Activated CD8-positive, alpha-beta T cell treated with anti-CD3 and anti-CD28 coated beads for 36 hours (primary cell): ENCODE data around the gene PROP1. TPM values are rescaled to one million over a fixed set of nuclear protein-coding genes. Genes with fewer than 3 reads are reported as not detected.
A peak's percentile ranks its signal among the peaks of the same experiment; 100 is the strongest.
"Not testable (repeated sequence)": the region's sequence is repeated elsewhere in the genome, so short reads cannot be mapped to it uniquely, and the experiment has no call there.

Experiments
- ATAC-seq: fragments of 200-7000 bp; cut with Tn5 transposase; one replicate; pipeline ENCODE4 v1.10.0; 2021; ENCODE audit warnings: mild to moderate bottlenecking, moderate library complexity
- CTCF ChIA-PET: fragments of 350-600 bp; sonication (Branson Sonifier 250); formaldehyde crosslinking; loops from one replicate; lab custom pipeline; 2021; ENCODE audit warnings: antibody characterized with exemption; lab: Charles Lee
- POLR2A ChIA-PET: fragments of 350-600 bp; sonication (Branson Sonifier 250); formaldehyde crosslinking; loops from one replicate; lab custom pipeline; 2021; ENCODE audit warnings: antibody characterized with exemption; lab: Charles Lee
- DNase-seq: peaks from one replicate; pipeline ENCODE4 v3.0.0-alpha.2; 2020
- H3K27ac Mint-ChIP-seq: one replicate; pipeline ENCODE4 v1.8.0; 2021; ENCODE audit warnings: mild to moderate bottlenecking, mixed read lengths
- H3K27me3 Mint-ChIP-seq: one replicate; pipeline ENCODE4 v1.8.0; 2021; ENCODE audit warnings: mixed read lengths
- H3K36me3 Mint-ChIP-seq: one replicate; pipeline ENCODE4 v1.8.0; 2021; ENCODE audit warnings: low read depth, mixed read lengths
- H3K4me1 Mint-ChIP-seq: one replicate; pipeline ENCODE4 v1.8.0; 2021; ENCODE audit warnings: low read depth, mixed read lengths
- H3K4me3 Mint-ChIP-seq: one replicate; pipeline ENCODE4 v1.8.0; 2021; ENCODE audit warnings: mild to moderate bottlenecking, moderate library complexity, mixed read lengths
- H3K9me3 Mint-ChIP-seq: one replicate; pipeline ENCODE4 v1.8.0; 2021; ENCODE audit warnings: mixed read lengths
- intact Hi-C: fragments of 100-400 bp; cut with micrococcal nuclease; formaldehyde crosslinking; loops from one replicate; pipeline ENCODE4 v1.10.0; 2022
- total RNA-seq, 2 experiments: library from RNA; stranded (reverse); gene quantifications; one replicate each; pipeline ENCODE4 v1.2.3, GENCODE V29; 2021

The PROP1 gene
- total RNA-seq, 2 experiments from 2014 or later, result not detected

GRCh38 chr5:177943805-177944736, 52.0 kb downstream of the PROP1 start:
- H3K4me1 Mint-ChIP-seq, intact Hi-C loops, H3K27me3 Mint-ChIP-seq, H3K36me3 Mint-ChIP-seq, POLR2A ChIA-PET, CTCF ChIA-PET, H3K9me3 Mint-ChIP-seq: not testable (repeated sequence)
- H3K4me3 Mint-ChIP-seq, result peak overlapping the region; percentile 75
- peak overlapping the region; percentile 34 for H3K27ac Mint-ChIP-seq
- ATAC-seq, result peak; percentile 71
- DNase-seq, result peak; percentile 68

DNA sequence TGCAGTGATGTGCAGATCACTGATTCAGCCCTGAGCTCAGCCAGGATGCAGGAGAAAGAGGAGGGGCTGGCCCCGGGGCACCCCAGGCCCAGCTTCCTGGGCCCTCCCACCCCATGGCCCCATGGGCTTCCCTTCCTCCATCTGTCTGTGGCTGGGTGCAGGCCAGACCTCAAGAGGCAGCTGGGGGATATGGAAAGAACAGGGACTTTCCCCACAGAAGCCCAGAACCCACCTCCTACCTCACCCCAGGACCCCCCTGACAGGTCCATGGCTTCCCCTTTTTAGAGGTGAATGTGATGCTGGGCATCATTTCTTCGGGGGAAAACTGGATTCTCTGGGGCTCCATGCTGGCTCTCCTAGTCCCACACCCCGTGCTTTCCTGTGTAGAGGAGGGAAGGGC, 53.1 kb downstream of the PROP1 start:
- H3K9me3 Mint-ChIP-seq, POLR2A ChIA-PET, H3K27me3 Mint-ChIP-seq, H3K4me3 Mint-ChIP-seq, intact Hi-C loops, DNase-seq, H3K27ac Mint-ChIP-seq, H3K36me3 Mint-ChIP-seq, CTCF ChIA-PET: not testable (repeated sequence)
- ATAC-seq, result peak; percentile 40
- H3K4me1 Mint-ChIP-seq, result peaks cover 16% of the 10 kb centered on the region

Other genes with a start within 250 kb of the PROP1 start
- 10 to 100 TPM; 56.9 to 65.4 TPM for gene FAM153A, start 213.3 kb downstream of the PROP1 start, total RNA-seq
- 10 to 100 TPM; 33.2 to 33.4 TPM for gene N4BP3, start 117.3 kb upstream of the PROP1 start, total RNA-seq
- 10 to 100 TPM; 32.9 to 33.4 TPM for gene RMND5B, start 134.8 kb upstream of the PROP1 start, total RNA-seq
- gene NHP2, start 157.6 kb upstream of the PROP1 start, total RNA-seq, result 100 to 1,000 TPM; 287 to 296 TPM
- not detected for gene GMCL2, start 191.1 kb upstream of the PROP1 start, total RNA-seq
- gene HNRNPAB, start 208.3 kb upstream of the PROP1 start, total RNA-seq, result 100 to 1,000 TPM; 392 to 399 TPM
- gene PHYKPL, start 236.6 kb upstream of the PROP1 start, total RNA-seq, result 10 to 100 TPM; 60.4 to 62.1 TPM